Esophagus muscularis mucosa (tissue), 4 donors: Measurements from ENCODE around the gene ZNF667. TPM values are rescaled to one million over a fixed set of nuclear protein-coding genes. Genes with fewer than 3 reads are reported as not detected.

Source experiments
- DNase-seq: peaks from one replicate; pipeline ENCODE4 v3.0.0-alpha.2; 2017; ENCODE audit errors: extremely low spot score
- H3K27ac ChIP-seq, 4 donors: fragments of 200-600 bp; sonication (generic); replicated peaks in 1 of 4; 1 replicate in 3 of 4; 2 replicates in 1 of 4; pipeline ENCODE4 v1.5.1; 2016 to 2019; ENCODE audit warnings: mild to moderate bottlenecking in 1 of 4
- H3K27me3 ChIP-seq, 4 donors: fragments of 200-600 bp; sonication (generic); one replicate each; pipeline versions ENCODE4 v1.5.1 to v1.6.0; 2016 to 2019
- H3K36me3 ChIP-seq, 4 donors: fragments of 200-600 bp; sonication (generic); one replicate each; pipeline ENCODE4 v1.5.1; 2016 to 2019
- H3K4me1 ChIP-seq, 4 donors: fragments of 200-600 bp; sonication (generic); one replicate each; pipeline ENCODE4 v1.5.1; 2016 to 2019
- H3K4me3 ChIP-seq, 4 donors: fragments of 200-600 bp; sonication (generic); 1 replicate in 2 of 4; 2 replicates in 2 of 4; pipeline ENCODE4 v1.5.1; 2016 to 2019; ENCODE audit warnings: mild to moderate bottlenecking in 4 of 4, moderate library complexity in 1 of 4
- H3K9me3 ChIP-seq, 4 donors: fragments of 200-600 bp; sonication (generic); 1 replicate in 3 of 4; 2 replicates in 1 of 4; pipeline ENCODE4 v1.5.1; 2016 to 2019
- EP300 ChIP-seq: sonication (generic); formaldehyde crosslinking; IDR thresholded peaks from one replicate; pipeline ENCODE4 v1.6.1; 2017; ENCODE audit warnings: antibody characterized with exemption
- POLR2A ChIP-seq: fragments of 450-650 bp; IDR thresholded peaks from one replicate; pipeline ENCODE4 v1.6.1; 2017; ENCODE audit warnings: antibody characterized with exemption, moderate library complexity, mild to moderate bottlenecking, low read depth
- POLR2AphosphoS5 ChIP-seq, 2 donors: sonication (generic); formaldehyde crosslinking; IDR thresholded peaks; one replicate each; pipeline ENCODE4 v1.6.1; 2017; ENCODE audit warnings: antibody characterized with exemption in 2 of 2
- WGBS: methylation state at CpG from one replicate; pipeline ENCODE4 v1.1.5; 2018; 5-methylcytosine and 5-hydroxymethylcytosine counted together
- intact Hi-C: fragments of 100-400 bp; cut with DNase I; formaldehyde crosslinking; loops from one replicate; pipeline ENCODE4 v1.15.1; 2023
- total RNA-seq, 4 donors: library from RNA; depleted of rRNA; stranded (reverse); fragments of >200 nt; gene quantifications; one replicate each; pipeline versions ENCODE4 v1.1.0 to v1.2.1, GENCODE V29; 2016
- TF ChIP-seq, protein P1 (sequence below), 3 experiments: fragments of 200-600 bp in 2 of 3; fragments of 450-650 bp in 1 of 3; sonication (generic) in 2 of 3; IDR thresholded peaks; one replicate each; pipeline ENCODE4 v1.5.1; 2017 to 2019; ENCODE audit warnings: antibody characterized with exemption in 3 of 3, mild to moderate bottlenecking in 2 of 3, moderate library complexity in 1 of 3

Gene ZNF667
- total RNA-seq, 4 donors from 2014 or later, result 2.1 to 4.0 (median 3.2) TPM

DNA sequence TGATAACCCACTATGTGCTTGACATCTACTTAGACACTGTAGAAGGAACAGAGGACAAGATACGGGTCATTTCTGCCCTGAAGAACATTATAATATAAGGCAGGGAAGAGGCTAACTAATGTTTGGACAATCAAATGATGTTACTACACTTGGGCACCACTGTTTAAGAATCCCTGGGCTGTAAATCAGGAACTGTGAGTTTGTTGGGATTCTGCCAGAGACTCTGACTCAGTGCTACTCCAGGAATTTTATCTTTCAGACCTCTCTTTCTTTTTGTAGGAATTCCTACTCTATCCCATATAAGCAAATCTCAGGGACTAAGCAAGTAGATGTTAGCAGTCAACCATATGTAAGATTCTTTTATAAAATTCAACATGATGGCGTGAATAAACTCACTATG lies 27.4 kb upstream of the ZNF667 start:
- H3K4me3 ChIP-seq, result no peak overlapping the region
- no peak overlapping the region for H3K27ac ChIP-seq
- H3K36me3 ChIP-seq, result peaks cover 0 to 6% (median 0%) of the 10 kb centered on the region in 4 donors
- peaks cover 11 to 16% (median 14%) of the 10 kb centered on the region in 4 donors for H3K4me1 ChIP-seq
- TF ChIP-seq, protein P1, sequence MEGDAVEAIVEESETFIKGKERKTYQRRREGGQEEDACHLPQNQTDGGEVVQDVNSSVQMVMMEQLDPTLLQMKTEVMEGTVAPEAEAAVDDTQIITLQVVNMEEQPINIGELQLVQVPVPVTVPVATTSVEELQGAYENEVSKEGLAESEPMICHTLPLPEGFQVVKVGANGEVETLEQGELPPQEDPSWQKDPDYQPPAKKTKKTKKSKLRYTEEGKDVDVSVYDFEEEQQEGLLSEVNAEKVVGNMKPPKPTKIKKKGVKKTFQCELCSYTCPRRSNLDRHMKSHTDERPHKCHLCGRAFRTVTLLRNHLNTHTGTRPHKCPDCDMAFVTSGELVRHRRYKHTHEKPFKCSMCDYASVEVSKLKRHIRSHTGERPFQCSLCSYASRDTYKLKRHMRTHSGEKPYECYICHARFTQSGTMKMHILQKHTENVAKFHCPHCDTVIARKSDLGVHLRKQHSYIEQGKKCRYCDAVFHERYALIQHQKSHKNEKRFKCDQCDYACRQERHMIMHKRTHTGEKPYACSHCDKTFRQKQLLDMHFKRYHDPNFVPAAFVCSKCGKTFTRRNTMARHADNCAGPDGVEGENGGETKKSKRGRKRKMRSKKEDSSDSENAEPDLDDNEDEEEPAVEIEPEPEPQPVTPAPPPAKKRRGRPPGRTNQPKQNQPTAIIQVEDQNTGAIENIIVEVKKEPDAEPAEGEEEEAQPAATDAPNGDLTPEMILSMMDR (IDR thresholded peaks at IDR 0.05), result no peak
- TF ChIP-seq POLR2A (no peak), EP300 (no peak), POLR2AphosphoS5 (IDR thresholded peaks at IDR 0.05) (no peak)
- DNase-seq, result no peak
- peaks cover 0 to 4% (median 0%) of the 10 kb centered on the region in 4 donors for H3K9me3 ChIP-seq
- no peaks in the 10 kb centered on the region for H3K27me3 ChIP-seq
- 100% methylated on average over 2 of the region's 2 CpGs for WGBS
- intact Hi-C loops, result loop anchor here (10.0 kb wide), 1 partner anchor 170 kb away; the partner anchor contains the start of gene ZNF835

DNA sequence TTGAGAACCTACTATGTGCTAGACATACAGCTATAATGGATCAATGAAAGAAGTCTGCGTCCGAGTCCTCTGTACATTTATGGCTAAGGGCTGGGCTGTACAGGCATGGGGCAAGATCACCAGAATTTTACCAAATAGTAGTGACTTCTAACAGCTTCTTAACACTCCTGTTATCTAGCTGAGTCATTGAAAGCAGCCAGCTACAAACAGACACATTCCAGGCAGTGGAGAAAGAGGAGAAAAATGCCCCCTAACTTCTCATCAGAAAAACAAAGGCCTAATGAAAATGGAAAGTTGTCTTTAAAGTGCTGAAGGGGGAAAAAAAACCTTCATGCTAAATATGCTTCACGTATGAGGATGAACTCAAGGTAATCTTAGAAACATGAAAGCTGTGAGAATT lies 14.3 kb upstream of the ZNF667 start:
- no peak overlapping the region for H3K27ac ChIP-seq
- no peaks in the 10 kb centered on the region for H3K4me1 ChIP-seq
- intact Hi-C loops, result no loop called here
- WGBS, result 77% methylated on average over 3 of the region's 3 CpGs
- H3K27me3 ChIP-seq, result no peaks in the 10 kb centered on the region
- H3K36me3 ChIP-seq, result peaks cover 12 to 32% (median 20%) of the 10 kb centered on the region in 4 donors
- H3K4me3 ChIP-seq, result no peak overlapping the region
- H3K9me3 ChIP-seq, result peaks cover 0 to 65% (median 32%) of the 10 kb centered on the region in 4 donors
- no peak for DNase-seq
- no peak for TF ChIP-seq POLR2AphosphoS5 (IDR thresholded peaks at IDR 0.05)
- no peak for TF ChIP-seq EP300
- TF ChIP-seq, protein P1 (IDR thresholded peaks at IDR 0.05), result no peak
- TF ChIP-seq POLR2A, result no peak

DNA sequence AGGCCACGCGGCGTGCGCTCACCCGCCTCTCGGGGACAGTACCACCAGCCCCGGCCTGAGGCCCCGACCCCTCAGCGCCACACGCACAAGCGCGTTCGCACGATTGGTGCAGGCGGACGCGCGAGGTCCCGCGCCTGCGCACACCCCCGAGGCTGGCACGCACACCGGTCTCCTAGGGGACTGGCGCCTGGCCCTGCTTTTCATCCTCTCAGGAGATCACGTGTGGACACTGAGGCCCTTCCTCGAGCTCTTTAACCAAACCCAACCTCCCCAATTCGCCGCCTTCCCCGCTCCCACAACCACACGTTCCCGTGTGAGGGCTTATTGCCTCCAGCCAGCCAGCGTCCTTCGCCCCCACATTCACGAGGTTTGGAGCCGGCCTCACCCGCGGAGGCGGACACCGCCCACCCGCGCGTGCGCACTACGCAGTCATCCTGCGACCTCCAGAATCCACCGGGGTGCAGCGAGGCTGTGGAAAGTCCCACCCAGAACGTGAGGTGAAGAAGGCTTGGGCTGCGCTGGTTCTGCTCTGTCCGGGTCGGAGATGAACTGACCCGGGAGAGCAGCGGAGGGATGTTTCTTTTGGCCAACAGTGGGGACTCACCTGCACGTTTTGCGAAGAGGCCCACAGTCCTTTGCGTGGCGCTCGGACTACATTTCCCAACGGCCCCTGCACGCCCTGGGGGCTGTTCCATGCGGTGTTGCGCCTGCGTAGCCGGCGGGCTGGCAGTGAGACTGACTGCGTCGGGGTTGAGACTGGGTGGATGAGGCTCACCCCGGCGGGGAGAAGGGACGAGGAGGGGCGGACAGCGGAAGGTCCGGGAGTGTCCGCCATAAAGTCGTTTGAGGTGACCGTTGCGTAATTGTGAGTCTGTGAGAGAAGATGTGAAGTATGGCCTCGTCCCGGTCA lies 539 bp upstream of the ZNF667 start:
- peaks cover 0 to 10% (median 0%) of the 10 kb centered on the region in 4 donors for H3K36me3 ChIP-seq
- H3K27ac ChIP-seq, result peak overlapping the region; percentile 75 to 88 (median 86)
- TF ChIP-seq, protein P1 (IDR thresholded peaks at IDR 0.05), result peak in 1 of 3 experiments; percentile 5
- peak; percentile 91 to 92 for TF ChIP-seq POLR2AphosphoS5 (IDR thresholded peaks at IDR 0.05)
- TF ChIP-seq POLR2A, result no peak
- no peak for TF ChIP-seq EP300
- intact Hi-C loops, result loop anchor here (5.0 kb wide), 1 partner anchor 35 kb away; no protein-coding TSS in a partner anchor
- peak overlapping the region; percentile 63 to 88 (median 76) for H3K4me3 ChIP-seq
- DNase-seq, result peak; percentile 97
- H3K9me3 ChIP-seq, result peaks cover 0 to 14% (median 6%) of the 10 kb centered on the region in 4 donors
- under 1% methylated on average over 55 of the region's 80 CpGs for WGBS
- no peaks in the 10 kb centered on the region for H3K27me3 ChIP-seq
- peaks cover 20 to 31% (median 23%) of the 10 kb centered on the region in 4 donors for H3K4me1 ChIP-seq

DNA sequence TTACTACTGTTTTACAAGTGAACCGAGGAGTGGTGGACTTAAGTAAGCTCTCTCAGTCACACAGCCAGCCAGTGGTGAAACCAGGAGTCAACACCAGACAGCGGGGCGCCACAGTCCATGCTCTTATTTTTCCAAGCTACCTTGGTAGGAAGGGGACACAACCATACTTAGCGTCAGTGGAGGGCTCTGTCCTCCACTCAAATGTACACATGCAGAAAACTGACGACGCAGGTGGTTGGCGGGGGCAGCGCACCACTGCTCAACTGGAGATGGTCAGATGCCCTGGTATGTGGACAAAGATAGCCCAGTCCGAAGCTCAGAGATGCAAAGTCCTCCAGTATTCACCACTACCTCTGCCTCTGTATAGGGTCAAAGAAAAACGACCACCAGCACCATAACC lies 1.1 kb downstream of the ZNF667 start:
- intact Hi-C loops, result loop anchor here (5.0 kb wide), 1 partner anchor 36 kb away; no protein-coding TSS in a partner anchor
- no peak for TF ChIP-seq EP300
- TF ChIP-seq, protein P1 (IDR thresholded peaks at IDR 0.05), result no peak
- TF ChIP-seq POLR2AphosphoS5 (IDR thresholded peaks at IDR 0.05), result no peak
- WGBS, result 87% methylated on average over 9 of the region's 10 CpGs
- H3K4me1 ChIP-seq, result peaks cover 20 to 31% (median 23%) of the 10 kb centered on the region in 4 donors
- H3K9me3 ChIP-seq, result peaks cover 0 to 20% (median 10%) of the 10 kb centered on the region in 4 donors
- peaks cover 8 to 24% (median 10%) of the 10 kb centered on the region in 4 donors for H3K36me3 ChIP-seq
- H3K4me3 ChIP-seq, result peak overlapping the region in 1 of 4 donors; percentile 66
- H3K27ac ChIP-seq, result no peak overlapping the region
- no peak for DNase-seq
- H3K27me3 ChIP-seq, result no peaks in the 10 kb centered on the region
